ENCODE data around the gene SORBS1. TPM values are rescaled to one million over a fixed set of nuclear protein-coding genes. Genes with fewer than 3 reads are reported as not detected.

Gene SORBS1
- total RNA-seq, 4 donors from 2014 or later: 23.3 to 359 (median 72.2) TPM

DNA sequence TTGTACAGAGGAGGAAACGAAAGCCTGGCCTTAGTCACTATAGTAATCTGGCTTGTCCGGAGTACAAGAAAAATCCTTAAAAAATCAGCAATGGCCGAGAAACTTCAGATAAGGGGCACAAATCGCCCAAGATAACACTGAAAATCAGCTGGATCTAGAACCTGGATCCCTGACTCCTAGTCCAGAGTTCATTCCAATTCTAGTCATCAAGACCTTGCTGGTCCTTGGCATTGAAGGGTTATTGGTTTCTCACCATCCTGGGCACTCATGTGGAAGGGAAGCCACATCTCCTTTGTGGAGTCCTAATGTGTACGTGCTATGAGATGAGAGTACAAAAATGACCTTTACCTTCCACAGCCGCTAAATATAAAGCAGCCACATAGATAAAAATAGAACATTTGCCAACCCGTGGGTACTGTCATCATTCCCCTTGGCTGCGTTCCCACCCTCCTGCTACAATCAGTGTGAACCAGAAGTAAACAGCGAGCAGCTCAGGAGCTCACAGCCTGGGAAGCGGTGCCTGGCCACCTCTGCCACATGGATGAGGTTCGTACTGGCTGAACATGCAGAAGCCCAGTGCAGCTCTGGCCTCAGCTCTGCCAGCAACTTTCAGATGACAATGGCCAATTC, 154.4 kb downstream of the SORBS1 start:
- DNase-seq: no peak
- no peak overlapping the region for H3K4me3 ChIP-seq
- peak overlapping the region; percentile 32 to 90 (median 74) for H3K27ac ChIP-seq
- H3K4me1 ChIP-seq: peaks cover 13 to 49% (median 33%) of the 10 kb centered on the region in 3 donors
- H3K9me3 ChIP-seq: no peaks in the 10 kb centered on the region
- H3K27me3 ChIP-seq: no peaks in the 10 kb centered on the region
- 55 to 64% methylated on average over 9 to 10 of the region's 11 CpGs for WGBS, 2 donors
- intact Hi-C loops (cut with DNase I): no loop called here
- H3K36me3 ChIP-seq: peaks cover 0 to 7% (median 0%) of the 10 kb centered on the region in 3 donors
- no peak for TF ChIP-seq POLR2A (IDR thresholded peaks at IDR 0.05)
- no peak for TF ChIP-seq CTCF (IDR thresholded peaks at IDR 0.05)

- no peak for DNase-seq
- no peaks in the 10 kb centered on the region for H3K27me3 ChIP-seq
- H3K9me3 ChIP-seq: no peaks in the 10 kb centered on the region
- no peak for TF ChIP-seq POLR2A (IDR thresholded peaks at IDR 0.05)
- H3K36me3 ChIP-seq: peaks cover 0 to 7% (median 0%) of the 10 kb centered on the region in 3 donors
- H3K4me1 ChIP-seq: peaks cover 13 to 47% (median 33%) of the 10 kb centered on the region in 3 donors
- no peak overlapping the region for H3K4me3 ChIP-seq
- WGBS, 2 donors: 89 to 96% methylated on average over 2 of the region's 2 CpGs
- peak overlapping the region in 3 of 4 donors; percentile 45 to 90 (median 67) for H3K27ac ChIP-seq
- intact Hi-C loops (cut with DNase I): no loop called here
These were observed 155.5 kb downstream of the SORBS1 start for GRCh38 chr10:95405655-95406054.

DNA sequence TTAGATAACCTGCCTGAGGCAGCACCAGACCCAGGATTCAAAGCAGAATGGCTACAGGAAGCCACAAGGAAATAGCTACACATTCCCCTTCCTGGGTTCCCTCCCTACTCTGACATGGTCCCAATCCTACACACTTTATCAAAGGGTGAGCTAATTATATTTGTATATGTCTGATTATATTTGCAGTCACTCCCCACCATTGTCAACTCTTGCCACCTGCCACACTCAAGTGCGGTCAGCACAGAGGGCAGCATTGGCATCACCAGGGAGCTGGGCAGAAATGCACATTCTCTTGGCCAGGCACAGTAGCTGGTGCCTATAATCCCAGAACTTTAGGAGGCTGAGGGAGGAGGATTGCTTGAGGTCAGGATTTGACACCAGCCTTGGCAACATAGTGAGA, 156.3 kb downstream of the SORBS1 start:
- TF ChIP-seq CTCF (IDR thresholded peaks at IDR 0.05) (no peak), POLR2A (IDR thresholded peaks at IDR 0.05) (no peak)
- Histone ChIP-seq H3K9me3 (no peaks in the 10 kb centered on the region), H3K4me3 (no peak overlapping the region), H3K36me3 (peaks cover 0 to 7% (median 0%) of the 10 kb centered on the region in 3 donors), H3K27ac (peak overlapping the region in 3 of 4 donors; percentile 12 to 70 (median 45)), H3K4me1 (peaks cover 13 to 39% (median 27%) of the 10 kb centered on the region in 3 donors), H3K27me3 (no peaks in the 10 kb centered on the region)
- intact Hi-C loops (cut with DNase I): no loop called here
- no peak for DNase-seq
- WGBS, 2 donors: 67 to 100% methylated on average over 1 of the region's 1 CpG

- no peak for TF ChIP-seq CTCF (IDR thresholded peaks at IDR 0.05)
- no peak for TF ChIP-seq POLR2A (IDR thresholded peaks at IDR 0.05)
- peaks cover 0 to 7% (median 0%) of the 10 kb centered on the region in 3 donors for H3K36me3 ChIP-seq
These were observed 156.7 kb downstream of the SORBS1 start for GRCh38 chr10:95404462-95404858.

DNA sequence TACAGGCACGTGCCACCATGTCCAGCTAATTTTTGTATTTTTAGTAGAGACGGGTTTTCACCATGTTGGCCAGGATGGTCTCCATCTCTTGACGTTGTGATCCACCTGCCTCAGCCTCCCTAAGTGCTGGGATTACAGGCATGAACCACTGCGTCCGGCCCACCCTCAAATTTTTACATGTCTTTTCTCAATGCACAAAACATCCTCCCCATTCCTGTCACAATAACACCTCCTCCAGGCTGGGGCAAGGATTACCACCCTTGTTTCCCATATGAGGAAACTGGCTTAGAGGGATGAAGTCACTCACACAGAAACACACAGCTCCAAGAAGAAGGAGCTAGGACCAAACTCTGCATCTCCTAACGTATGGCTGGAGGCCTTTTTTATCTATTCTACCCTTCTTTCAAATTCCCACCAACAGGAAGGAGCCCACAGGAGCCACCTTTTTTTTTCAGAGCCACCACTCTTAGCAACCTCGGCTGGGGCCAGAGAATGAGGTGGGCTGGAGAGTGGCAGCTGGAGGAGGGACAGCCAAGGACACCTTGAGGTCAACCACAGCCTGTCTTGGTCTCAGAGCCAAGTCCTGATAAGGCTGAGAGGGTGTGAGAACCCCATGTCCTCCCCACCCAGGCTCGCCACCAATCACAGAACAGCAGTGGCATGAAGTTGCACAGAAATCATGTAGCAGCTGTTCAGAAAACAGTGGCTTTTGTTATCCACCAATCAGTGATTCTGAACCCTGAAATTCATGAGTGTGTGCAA, 157.3 kb downstream of the SORBS1 start:
- Histone ChIP-seq H3K36me3 (peaks cover 0 to 9% (median 0%) of the 10 kb centered on the region in 3 donors), H3K9me3 (no peaks in the 10 kb centered on the region), H3K27me3 (no peaks in the 10 kb centered on the region), H3K4me3 (no peak overlapping the region), H3K27ac (peak overlapping the region in 3 of 4 donors; percentile 12 to 45 (median 12)), H3K4me1 (peaks cover 9 to 29% (median 18%) of the 10 kb centered on the region in 3 donors)
- 76 to 85% methylated on average over 7 to 8 of the region's 8 CpGs for WGBS, 2 donors
- no peak for DNase-seq
- no peak for TF ChIP-seq POLR2A (IDR thresholded peaks at IDR 0.05)
- TF ChIP-seq CTCF (IDR thresholded peaks at IDR 0.05): no peak
- intact Hi-C loops (cut with DNase I): no loop called here

More at GRCh38 chr10:95404462-95404858, 156.7 kb downstream of the SORBS1 start:
- Histone ChIP-seq H3K27me3 (no peaks in the 10 kb centered on the region), H3K4me3 (no peak overlapping the region), H3K4me1 (peaks cover 13 to 35% (median 23%) of the 10 kb centered on the region in 3 donors), H3K27ac (peak overlapping the region in 3 of 4 donors; percentile 12 to 70 (median 45)), H3K9me3 (no peaks in the 10 kb centered on the region)
- intact Hi-C loops (cut with DNase I): no loop called here
- no peak for DNase-seq
- 83 to 91% methylated on average over 7 of the region's 7 CpGs for WGBS, 2 donors
